ENCODE data around the gene SIRT4. TPM values are rescaled to one million over a fixed set of nuclear protein-coding genes. Genes with fewer than 3 reads are reported as not detected.

SIRT4 gene
- total and polyA plus RNA-seq, 2 of the 13 experiments (the other 11 are each of a cell fraction or from before 2014, with no cell fraction given) = 3.4 to 5.8 TPM

- TF ChIP-seq ZNF543 (CRISPR knock-in tag; IDR thresholded peaks at IDR 0.05) (no peak), GPN1 (CRISPR knock-in tag; IDR thresholded peaks at IDR 0.05; ENCODE audit: borderline replicate concordance) (no peak), MAFK (conservative IDR thresholded peaks at IDR 0.05 in 1 of 2, IDR thresholded peaks at IDR 0.05 in 1 of 2; ENCODE audit: low read length in 2 of 2) (no peak), RFX5 (IDR thresholded peaks at IDR 0.05; ENCODE audit: low read depth, low read length) (no peak), TFAP4 (IDR thresholded peaks at IDR 0.05; ENCODE audit: borderline replicate concordance, low read depth) (peak; percentile 85; the same call in 1 of the 2 replicates), ZNF747 (CRISPR knock-in tag; IDR thresholded peaks at IDR 0.05; ENCODE audit: borderline replicate concordance) (peak; percentile 71), ZMAT3 (CRISPR knock-in tag; conservative IDR thresholded peaks at IDR 0.05) (no peak), FLYWCH1 (CRISPR knock-in tag; IDR thresholded peaks at IDR 0.05) (no peak), ZIK1 (CRISPR knock-in tag; IDR thresholded peaks at IDR 0.05; ENCODE audit: borderline replicate concordance, low read depth) (no peak), SMAD3 (CRISPR knock-in tag; IDR thresholded peaks at IDR 0.05) (0 out of 2 replicates have a peak, but pooled peaks have one; percentile 76), ESRRA (CRISPR knock-in tag; IDR thresholded peaks at IDR 0.05; ENCODE audit: low read depth) (0 out of 2 replicates have a peak, but pooled peaks have one; percentile 26), ADNP (CRISPR knock-in tag; IDR thresholded peaks at IDR 0.05) (no peak), HNRNPLL (IDR thresholded peaks at IDR 0.05; ENCODE audit: low read depth, low read length, poor library complexity, severe bottlenecking) (no peak), GTF2F1 (IDR thresholded peaks at IDR 0.05; ENCODE audit: low read length) (peak; percentile 99), ZKSCAN8 (CRISPR knock-in tag; IDR thresholded peaks at IDR 0.05; ENCODE audit: borderline replicate concordance) (peak; percentile 77; the same call in 1 of the 2 replicates), ZFP37 (CRISPR knock-in tag; IDR thresholded peaks at IDR 0.05; ENCODE audit: borderline replicate concordance) (peak; percentile 49; the same call in 1 of the 2 replicates), RNF2 (conservative IDR thresholded peaks at IDR 0.05; ENCODE audit: low read depth) (no peak)
- TF ChIP-seq, protein P1, sequence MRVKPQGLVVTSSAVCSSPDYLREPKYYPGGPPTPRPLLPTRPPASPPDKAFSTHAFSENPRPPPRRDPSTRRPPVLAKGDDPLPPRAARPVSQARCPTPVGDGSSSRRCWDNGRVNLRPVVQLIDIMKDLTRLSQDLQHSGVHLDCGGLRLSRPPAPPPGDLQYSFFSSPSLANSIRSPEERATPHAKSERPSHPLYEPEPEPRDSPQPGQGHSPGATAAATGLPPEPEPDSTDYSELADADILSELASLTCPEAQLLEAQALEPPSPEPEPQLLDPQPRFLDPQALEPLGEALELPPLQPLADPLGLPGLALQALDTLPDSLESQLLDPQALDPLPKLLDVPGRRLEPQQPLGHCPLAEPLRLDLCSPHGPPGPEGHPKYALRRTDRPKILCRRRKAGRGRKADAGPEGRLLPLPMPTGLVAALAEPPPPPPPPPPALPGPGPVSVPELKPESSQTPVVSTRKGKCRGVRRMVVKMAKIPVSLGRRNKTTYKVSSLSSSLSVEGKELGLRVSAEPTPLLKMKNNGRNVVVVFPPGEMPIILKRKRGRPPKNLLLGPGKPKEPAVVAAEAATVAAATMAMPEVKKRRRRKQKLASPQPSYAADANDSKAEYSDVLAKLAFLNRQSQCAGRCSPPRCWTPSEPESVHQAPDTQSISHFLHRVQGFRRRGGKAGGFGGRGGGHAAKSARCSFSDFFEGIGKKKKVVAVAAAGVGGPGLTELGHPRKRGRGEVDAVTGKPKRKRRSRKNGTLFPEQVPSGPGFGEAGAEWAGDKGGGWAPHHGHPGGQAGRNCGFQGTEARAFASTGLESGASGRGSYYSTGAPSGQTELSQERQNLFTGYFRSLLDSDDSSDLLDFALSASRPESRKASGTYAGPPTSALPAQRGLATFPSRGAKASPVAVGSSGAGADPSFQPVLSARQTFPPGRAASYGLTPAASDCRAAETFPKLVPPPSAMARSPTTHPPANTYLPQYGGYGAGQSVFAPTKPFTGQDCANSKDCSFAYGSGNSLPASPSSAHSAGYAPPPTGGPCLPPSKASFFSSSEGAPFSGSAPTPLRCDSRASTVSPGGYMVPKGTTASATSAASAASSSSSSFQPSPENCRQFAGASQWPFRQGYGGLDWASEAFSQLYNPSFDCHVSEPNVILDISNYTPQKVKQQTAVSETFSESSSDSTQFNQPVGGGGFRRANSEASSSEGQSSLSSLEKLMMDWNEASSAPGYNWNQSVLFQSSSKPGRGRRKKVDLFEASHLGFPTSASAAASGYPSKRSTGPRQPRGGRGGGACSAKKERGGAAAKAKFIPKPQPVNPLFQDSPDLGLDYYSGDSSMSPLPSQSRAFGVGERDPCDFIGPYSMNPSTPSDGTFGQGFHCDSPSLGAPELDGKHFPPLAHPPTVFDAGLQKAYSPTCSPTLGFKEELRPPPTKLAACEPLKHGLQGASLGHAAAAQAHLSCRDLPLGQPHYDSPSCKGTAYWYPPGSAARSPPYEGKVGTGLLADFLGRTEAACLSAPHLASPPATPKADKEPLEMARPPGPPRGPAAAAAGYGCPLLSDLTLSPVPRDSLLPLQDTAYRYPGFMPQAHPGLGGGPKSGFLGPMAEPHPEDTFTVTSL (CRISPR knock-in tag; IDR thresholded peaks at IDR 0.05; ENCODE audit: borderline replicate concordance) = no peak; the same call in 1 of the 2 replicates
- TF ChIP-seq, protein P2, sequence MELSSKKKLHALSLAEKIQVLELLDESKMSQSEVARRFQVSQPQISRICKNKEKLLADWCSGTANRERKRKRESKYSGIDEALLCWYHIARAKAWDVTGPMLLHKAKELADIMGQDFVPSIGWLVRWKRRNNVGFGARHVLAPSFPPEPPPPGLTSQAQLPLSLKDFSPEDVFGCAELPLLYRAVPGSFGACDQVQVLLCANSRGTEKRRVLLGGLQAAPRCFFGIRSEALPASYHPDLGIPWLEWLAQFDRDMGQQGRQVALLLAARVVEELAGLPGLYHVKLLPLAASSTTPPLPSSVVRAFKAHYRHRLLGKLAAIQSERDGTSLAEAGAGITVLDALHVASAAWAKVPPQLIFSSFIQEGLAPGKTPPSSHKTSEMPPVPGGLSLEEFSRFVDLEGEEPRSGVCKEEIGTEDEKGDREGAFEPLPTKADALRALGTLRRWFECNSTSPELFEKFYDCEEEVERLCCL (CRISPR knock-in tag; IDR thresholded peaks at IDR 0.05; ENCODE audit: borderline replicate concordance) = no peak; the same call in 1 of the 2 replicates
- TF ChIP-seq, protein P3, sequence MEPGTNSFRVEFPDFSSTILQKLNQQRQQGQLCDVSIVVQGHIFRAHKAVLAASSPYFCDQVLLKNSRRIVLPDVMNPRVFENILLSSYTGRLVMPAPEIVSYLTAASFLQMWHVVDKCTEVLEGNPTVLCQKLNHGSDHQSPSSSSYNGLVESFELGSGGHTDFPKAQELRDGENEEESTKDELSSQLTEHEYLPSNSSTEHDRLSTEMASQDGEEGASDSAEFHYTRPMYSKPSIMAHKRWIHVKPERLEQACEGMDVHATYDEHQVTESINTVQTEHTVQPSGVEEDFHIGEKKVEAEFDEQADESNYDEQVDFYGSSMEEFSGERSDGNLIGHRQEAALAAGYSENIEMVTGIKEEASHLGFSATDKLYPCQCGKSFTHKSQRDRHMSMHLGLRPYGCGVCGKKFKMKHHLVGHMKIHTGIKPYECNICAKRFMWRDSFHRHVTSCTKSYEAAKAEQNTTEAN (CRISPR knock-in tag; conservative IDR thresholded peaks at IDR 0.05) = 0 out of 2 replicates have a peak, but pooled peaks have one; percentile 58
Measured at GRCh38 chr12:120292661-120293531, 9.2 kb upstream of the SIRT4 start, which contains the start of gene RNU4-1 (continued).

All from HepG2 (cell line).